Fibroblast of skin of scalp (primary cell): ENCODE measurements around the gene HOXA4.

Experiments
- DNase-seq: peaks from one replicate; pipeline ENCODE4 v3.0.0-alpha.2; 2013

Gene HOXA4

GRCh38 chr7:27132214-27132613 lies 1.7 kb upstream of the HOXA4 start:
- DNase-seq, result no peak

- no peak for DNase-seq
Measured at GRCh38 chr7:27131390-27131819, 848 bp upstream of the HOXA4 start.

- DNase-seq, result no peak
Measured at GRCh38 chr7:27129729-27130539, 623 bp downstream of the HOXA4 start.

- DNase-seq, result no peak
Measured at GRCh38 chr7:27128776-27129728, 1.5 kb downstream of the HOXA4 start.

GRCh38 chr7:27128034-27128433 lies 2.5 kb downstream of the HOXA4 start:
- DNase-seq, result no peak

GRCh38 chr7:27126596-27127327 lies 3.8 kb downstream of the HOXA4 start:
- no peak for DNase-seq

GRCh38 chr7:27125986-27126394 lies 4.6 kb downstream of the HOXA4 start:
- no peak for DNase-seq

GRCh38 chr7:27124902-27125689 lies 5.5 kb downstream of the HOXA4 start:
- no peak for DNase-seq

- peak; percentile 24 for DNase-seq
Measured at GRCh38 chr7:27124096-27124901, 6.3 kb downstream of the HOXA4 start.

GRCh38 chr7:27123477-27124053 lies 7.0 kb downstream of the HOXA4 start:
- DNase-seq, result no peak

GRCh38 chr7:27123007-27123476 lies 7.5 kb downstream of the HOXA4 start:
- DNase-seq, result no peak

- DNase-seq, result no peak
Measured at GRCh38 chr7:27122077-27122910, 8.3 kb downstream of the HOXA4 start.

GRCh38 chr7:27121684-27122076 lies 8.9 kb downstream of the HOXA4 start:
- DNase-seq, result no peak

GRCh38 chr7:27119412-27119911 lies 11.1 kb downstream of the HOXA4 start:
- DNase-seq, result no peak

- DNase-seq, result no peak
Measured at GRCh38 chr7:27118580-27118979, 12.0 kb downstream of the HOXA4 start.

GRCh38 chr7:27117887-27118491 lies 12.6 kb downstream of the HOXA4 start:
- DNase-seq, result no peak

- no peak for DNase-seq
Measured at GRCh38 chr7:27116962-27117886, 13.3 kb downstream of the HOXA4 start.
